Inferior parietal cortex (tissue), 1 donor: ENCODE data around the gene TMPRSS11D.

Experiments used
- DNase-seq: peaks from one replicate; pipeline ENCODE4 v3.0.0-alpha.2; 2016; ENCODE audit errors: extremely low spot score

Gene TMPRSS11D

DNA sequence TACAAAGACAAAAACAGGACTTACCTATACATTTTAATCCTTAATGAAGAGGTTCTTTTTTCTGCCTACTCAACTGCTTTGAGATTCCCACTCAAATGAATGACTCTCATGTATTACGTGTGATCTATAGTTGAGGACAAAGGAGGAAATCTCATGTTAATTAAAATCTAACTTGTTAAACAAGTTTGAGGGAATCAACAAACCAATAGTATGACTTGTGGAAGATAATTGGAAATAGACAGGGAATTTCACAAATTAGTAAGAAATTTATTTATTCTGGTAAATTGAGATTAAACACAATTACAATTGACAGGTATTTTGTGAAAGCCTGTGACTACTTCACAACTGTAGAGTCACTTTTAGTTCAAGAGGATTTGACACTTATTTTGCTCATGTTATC is at the start of gene TMPRSS11D:
Gene TMPRSS11D, minus strand, starts transcription at position 101 of the 400 bp plus-strand sequence. Its CDS starts 69 bp downstream, at position 32.
- DNase-seq, result no peak

- no peak for DNase-seq
Observed at GRCh38 chr4:67933038-67933437, 49.2 kb upstream of the TMPRSS11D start.

DNA sequence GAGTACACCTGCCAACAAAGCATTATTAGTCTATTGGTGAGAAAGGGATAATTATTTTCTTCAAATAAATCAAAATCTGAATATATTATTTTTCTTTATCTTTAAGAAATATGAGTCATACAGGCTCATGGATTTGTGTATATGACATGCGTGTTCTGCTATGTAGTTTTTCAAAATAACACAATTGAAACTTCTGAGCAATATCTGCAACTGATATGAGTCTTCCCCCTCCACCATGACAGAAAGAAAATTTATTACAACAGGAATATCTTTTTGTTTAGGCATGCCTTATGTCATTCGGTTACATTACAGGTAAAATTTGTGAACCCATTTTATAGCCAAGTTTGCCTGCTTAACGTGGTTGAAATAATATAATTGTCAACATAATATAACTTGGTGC is 47.5 kb upstream of the TMPRSS11D start:
- DNase-seq, result no peak

DNA sequence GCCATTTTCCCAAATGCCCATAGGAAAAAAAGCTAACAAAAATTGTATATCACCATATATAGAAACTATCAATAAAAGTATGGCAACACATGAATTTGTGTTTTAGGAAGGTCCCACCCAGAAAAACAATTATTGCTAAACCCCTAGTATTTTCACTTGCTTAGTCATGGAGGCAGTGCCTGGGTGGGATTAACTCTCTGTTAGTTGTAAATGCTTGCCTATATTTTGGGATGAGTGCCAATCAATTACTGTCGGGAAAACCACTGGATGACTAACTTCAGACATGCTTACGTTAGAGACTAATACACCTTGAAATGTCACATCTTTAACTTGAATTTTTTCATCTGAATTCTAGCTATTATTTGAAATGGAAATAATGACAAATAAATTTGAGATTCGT is 45.6 kb upstream of the TMPRSS11D start:
- DNase-seq, result no peak

DNA sequence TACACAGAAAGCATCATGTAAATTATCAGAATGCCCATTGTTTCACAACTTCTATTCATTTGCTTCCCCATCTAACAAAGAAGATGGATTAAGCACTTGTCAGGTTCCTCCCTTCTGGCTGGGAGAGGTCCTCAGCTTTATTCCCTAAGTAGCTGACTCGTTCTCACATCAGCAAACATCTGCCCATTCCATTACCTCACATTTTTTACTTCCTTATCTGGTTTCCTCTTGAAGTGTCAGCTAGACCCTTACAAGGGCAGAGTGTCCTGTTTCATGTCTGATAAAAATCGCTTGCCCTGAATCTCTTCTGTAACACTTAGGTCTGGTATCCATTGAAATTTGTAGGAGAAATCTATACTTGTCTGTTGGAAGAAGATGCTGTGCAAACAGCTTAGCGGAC is 44.7 kb upstream of the TMPRSS11D start:
- no peak for DNase-seq

GRCh38 chr4:67927251-67927650 is 43.4 kb upstream of the TMPRSS11D start:
- no peak for DNase-seq

DNA sequence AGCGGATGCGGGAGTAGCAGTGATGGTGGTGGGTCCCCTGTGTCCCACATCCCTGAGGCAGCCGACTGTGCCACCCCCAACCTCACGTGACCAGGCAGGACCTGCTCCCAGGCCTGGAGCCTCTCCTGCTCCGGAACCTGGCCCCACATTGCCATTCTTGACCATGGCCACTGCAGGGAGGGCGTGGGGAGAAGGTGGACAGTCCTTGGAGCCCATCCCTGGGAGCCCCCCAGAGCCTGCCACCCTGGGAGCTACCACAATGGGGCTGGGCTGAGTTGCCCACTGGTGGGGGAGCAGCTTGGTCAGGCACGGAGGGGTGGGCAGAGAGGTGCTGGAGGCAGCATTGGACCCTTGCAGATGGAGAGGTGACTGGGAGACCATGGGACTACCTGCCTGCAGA is 42.7 kb upstream of the TMPRSS11D start:
- no peak for DNase-seq

GRCh38 chr4:67922697-67923096 is 38.9 kb upstream of the TMPRSS11D start:
- DNase-seq, result no peak

DNA sequence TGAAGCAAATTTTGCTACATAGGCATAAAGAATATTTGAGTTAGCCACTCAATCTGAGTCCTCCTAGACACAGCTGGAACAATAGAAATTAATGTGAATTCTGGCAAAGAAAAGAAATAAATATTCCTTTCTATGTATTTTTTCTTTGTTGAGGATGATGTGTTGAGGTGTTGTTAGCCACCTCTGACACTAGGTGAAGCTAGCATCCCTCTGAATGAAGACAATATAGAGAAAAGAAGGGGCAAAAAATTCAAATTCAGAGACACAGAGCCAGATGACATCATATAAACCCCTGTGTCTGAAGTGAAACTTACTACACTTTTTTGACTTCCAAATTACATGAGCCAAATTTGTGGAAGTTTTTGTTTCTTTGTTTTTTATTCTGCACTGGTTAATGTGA is 34.6 kb upstream of the TMPRSS11D start:
- no peak for DNase-seq

- no peak for DNase-seq
Observed at GRCh38 chr4:67915400-67915966, 31.7 kb upstream of the TMPRSS11D start.

GRCh38 chr4:67912080-67912479 is 28.3 kb upstream of the TMPRSS11D start:
- no peak for DNase-seq

DNA sequence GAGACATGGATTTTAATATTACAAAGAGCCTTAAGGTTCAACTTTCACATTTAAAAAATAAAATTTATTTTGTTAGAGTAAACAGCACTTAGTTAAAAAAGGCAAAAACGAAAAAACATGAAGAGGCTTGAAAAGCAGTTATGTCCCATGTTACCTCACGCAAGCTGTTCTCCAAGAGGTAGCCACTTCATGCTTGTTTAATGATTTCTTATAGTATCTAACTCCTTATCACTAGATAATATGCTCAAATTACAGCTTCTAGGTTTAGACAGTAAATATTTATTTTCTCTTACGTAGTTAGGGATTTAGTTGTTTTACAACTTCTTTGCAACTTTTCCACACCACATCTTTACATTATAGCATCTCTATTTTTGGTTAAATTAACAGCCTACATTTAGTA is 27.8 kb upstream of the TMPRSS11D start:
- no peak for DNase-seq

- DNase-seq, result no peak
Observed at GRCh38 chr4:67911141-67911540, 27.3 kb upstream of the TMPRSS11D start.

GRCh38 chr4:67910585-67910905 is 26.7 kb upstream of the TMPRSS11D start:
- no peak for DNase-seq

DNA sequence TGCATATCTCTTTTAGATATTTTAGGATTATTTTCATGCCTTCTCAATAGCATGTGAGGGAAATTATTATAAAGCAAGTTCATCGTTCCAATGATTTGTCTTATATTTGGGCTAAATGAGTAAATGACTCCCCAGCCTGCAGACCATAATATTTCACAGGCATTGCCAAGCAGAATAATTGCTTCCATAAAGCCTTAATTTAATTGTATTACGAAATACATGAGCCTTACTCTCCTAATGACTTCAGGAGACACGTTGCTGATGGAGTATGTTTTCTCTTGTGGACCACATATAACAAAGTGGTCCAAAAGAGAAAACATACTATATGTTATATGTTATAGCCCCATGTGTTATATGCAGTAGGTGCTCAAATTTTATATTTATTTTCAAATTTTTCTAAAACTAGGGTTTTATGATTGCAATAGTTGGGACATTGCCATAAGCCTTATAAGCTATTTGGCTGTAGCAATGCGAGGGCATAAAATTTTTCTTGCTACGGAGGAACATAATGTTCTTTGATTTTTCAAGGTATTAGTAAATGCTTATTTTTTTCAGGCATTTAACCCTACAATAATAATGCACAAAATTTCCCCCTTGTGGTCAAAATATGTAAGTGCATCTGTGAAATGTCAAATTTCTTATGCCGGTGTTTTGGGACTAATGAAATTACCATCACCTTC is 26.2 kb upstream of the TMPRSS11D start:
- no peak for DNase-seq

GRCh38 chr4:67907650-67908049 is 23.8 kb upstream of the TMPRSS11D start:
- DNase-seq, result no peak

GRCh38 chr4:67899096-67899495 is 15.3 kb upstream of the TMPRSS11D start:
- DNase-seq, result no peak

GRCh38 chr4:67897686-67898085 is 13.9 kb upstream of the TMPRSS11D start:
- DNase-seq, result no peak

GRCh38 chr4:67896421-67897065 is 12.7 kb upstream of the TMPRSS11D start:
- no peak for DNase-seq

- no peak for DNase-seq
Observed at GRCh38 chr4:67894659-67895058, 10.9 kb upstream of the TMPRSS11D start.

- DNase-seq, result no peak
Observed at GRCh38 chr4:67892905-67893304, 9.1 kb upstream of the TMPRSS11D start.

DNA sequence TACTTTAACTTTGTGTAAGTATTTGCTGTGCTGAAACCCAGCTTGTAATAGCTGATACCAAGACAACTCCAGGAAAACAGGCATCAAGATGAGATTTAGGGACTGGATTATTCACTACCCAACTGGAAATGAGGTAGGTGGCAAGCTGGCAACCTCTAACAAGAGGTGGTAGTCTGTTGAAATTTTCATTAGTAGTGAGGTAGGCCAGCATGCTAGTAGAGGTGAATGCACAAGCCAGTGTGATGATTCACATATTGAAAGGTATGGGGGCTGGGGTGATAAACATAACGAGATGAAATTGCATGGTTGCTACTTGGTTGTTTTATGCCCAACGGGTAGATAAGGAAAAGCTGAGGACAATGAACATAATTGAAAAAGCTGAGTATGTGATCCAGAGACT is 8.5 kb upstream of the TMPRSS11D start:
- DNase-seq, result no peak

GRCh38 chr4:67891645-67892044 is 7.8 kb upstream of the TMPRSS11D start:
- DNase-seq, result no peak
